Activated naive CD4-positive, alpha-beta T cell treated with anti-CD3 and anti-CD28 coated beads, Interleukin-2, amount 10 ng/mL, durations not matched to agents 7 days and 5 days (primary cell): ENCODE data around the gene XKR8.

ENCODE experiments used
- CTCF ChIA-PET: fragments of 350-600 bp; sonication (Branson Sonifier 250); formaldehyde crosslinking; loops from one replicate; lab custom pipeline; 2021; ENCODE audit warnings: antibody characterized with exemption; lab: Charles Lee
- DNase-seq: peaks from one replicate; pipeline ENCODE4 v3.0.0-alpha.2; 2020
- H3K27ac Mint-ChIP-seq: one replicate; pipeline ENCODE4 v1.8.0; 2021; ENCODE audit warnings: mild to moderate bottlenecking, moderate library complexity, mixed read lengths
- H3K27me3 Mint-ChIP-seq: one replicate; pipeline ENCODE4 v1.8.0; 2021; ENCODE audit warnings: mild to moderate bottlenecking, mixed read lengths
- H3K36me3 Mint-ChIP-seq: one replicate; pipeline ENCODE4 v1.8.0; 2021; ENCODE audit warnings: mixed read lengths
- H3K4me1 Mint-ChIP-seq: one replicate; pipeline ENCODE4 v1.8.0; 2021; ENCODE audit warnings: mixed read lengths
- H3K4me3 Mint-ChIP-seq: one replicate; pipeline ENCODE4 v1.8.0; 2021; ENCODE audit warnings: mild to moderate bottlenecking, moderate library complexity, mixed read lengths
- H3K9me3 Mint-ChIP-seq: one replicate; pipeline ENCODE4 v1.8.0; 2021; ENCODE audit warnings: mixed read lengths

Gene XKR8

DNA sequence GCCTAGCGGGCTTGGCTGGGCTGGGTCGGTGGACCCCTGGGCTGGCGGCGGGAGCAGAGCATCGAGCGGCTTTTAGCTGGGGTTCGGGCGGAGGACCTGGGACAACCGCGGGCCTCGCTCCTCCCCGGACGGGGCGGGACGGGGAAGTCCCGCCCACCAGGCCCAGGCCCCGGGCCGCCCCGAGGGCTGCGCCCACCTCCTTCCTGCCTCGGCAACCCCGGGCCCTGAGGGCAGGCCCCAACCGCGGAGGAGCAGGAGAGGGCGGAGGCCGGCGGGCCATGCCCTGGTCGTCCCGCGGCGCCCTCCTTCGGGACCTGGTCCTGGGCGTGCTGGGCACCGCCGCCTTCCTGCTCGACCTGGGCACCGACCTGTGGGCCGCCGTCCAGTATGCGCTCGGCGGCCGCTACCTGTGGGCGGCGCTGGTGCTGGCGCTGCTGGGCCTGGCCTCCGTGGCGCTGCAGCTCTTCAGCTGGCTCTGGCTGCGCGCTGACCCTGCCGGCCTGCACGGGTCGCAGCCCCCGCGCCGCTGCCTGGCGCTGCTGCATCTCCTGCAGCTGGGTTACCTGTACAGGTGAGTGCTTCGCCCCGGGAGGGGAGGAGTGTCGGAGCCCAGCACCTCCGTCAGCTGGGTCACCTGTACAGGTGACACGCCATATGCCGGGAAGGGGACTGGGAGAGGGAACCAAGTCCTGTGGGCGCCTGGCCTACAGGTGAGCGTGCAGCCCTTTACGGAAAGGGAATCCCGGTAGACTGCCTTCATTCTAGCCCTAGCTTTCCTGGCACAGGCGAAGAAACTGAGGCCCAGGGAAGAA lies at the start of gene XKR8:
TSS of gene XKR8 (plus strand) at position 182 of the 812 bp plus-strand sequence. CDS start at position 279, 97 bp downstream.
- peaks cover 11% of the 10 kb centered on the region for H3K36me3 Mint-ChIP-seq
- CTCF ChIA-PET, result interaction anchor here (0.7 to 1.0 kb wide), 3 partner anchors 19 to 104 kb away, joined by 3 read pairs; no protein-coding TSS in a partner anchor
- peak; percentile 90 for DNase-seq
- H3K4me3 Mint-ChIP-seq, result peak within 1 kb of the TSS; percentile 79
- peak within 1 kb of the TSS; percentile 88 for H3K27ac Mint-ChIP-seq
- no peaks in the 10 kb centered on the region for H3K9me3 Mint-ChIP-seq
- H3K27me3 Mint-ChIP-seq, result peaks cover 20% of the 10 kb centered on the region
- peaks cover 35% of the 10 kb centered on the region for H3K4me1 Mint-ChIP-seq

DNA sequence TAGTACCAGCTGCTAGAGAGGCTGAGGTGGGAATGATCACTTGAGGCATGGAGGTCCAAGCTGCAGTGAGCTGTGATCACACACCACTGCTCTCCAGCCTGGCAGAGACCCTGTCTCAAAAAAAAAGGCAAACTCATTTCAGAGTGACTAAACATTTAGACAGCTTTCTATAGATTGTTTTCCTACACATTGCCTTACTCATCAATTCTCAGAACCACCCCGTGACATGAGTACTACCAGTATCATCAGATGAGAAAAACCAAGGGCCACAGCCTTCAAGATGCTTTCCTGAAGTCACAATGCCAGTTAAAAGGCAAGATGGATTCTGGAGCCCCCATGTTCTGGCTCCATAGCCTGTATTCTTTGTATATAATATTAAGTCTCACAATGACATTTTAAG lies 47.3 kb upstream of the XKR8 start:
- H3K4me1 Mint-ChIP-seq, result peaks cover 29% of the 10 kb centered on the region
- H3K4me3 Mint-ChIP-seq, result peak overlapping the region; percentile 100
- CTCF ChIA-PET, result no interaction called here
- peaks cover 34% of the 10 kb centered on the region for H3K36me3 Mint-ChIP-seq
- H3K9me3 Mint-ChIP-seq, result peaks cover 6% of the 10 kb centered on the region
- DNase-seq, result no peak
- peak overlapping the region; percentile 75 for H3K27ac Mint-ChIP-seq
- H3K27me3 Mint-ChIP-seq, result peaks cover 13% of the 10 kb centered on the region

- H3K4me1 Mint-ChIP-seq, result peaks cover 29% of the 10 kb centered on the region
- H3K27me3 Mint-ChIP-seq, result peaks cover 30% of the 10 kb centered on the region
- H3K9me3 Mint-ChIP-seq, result peaks cover 6% of the 10 kb centered on the region
- H3K4me3 Mint-ChIP-seq, result peak overlapping the region; percentile 100
- H3K27ac Mint-ChIP-seq, result peak overlapping the region; percentile 96
- H3K36me3 Mint-ChIP-seq, result peaks cover 19% of the 10 kb centered on the region
- CTCF ChIA-PET, result no interaction called here
- no peak for DNase-seq
Observed at GRCh38 chr1:27915082-27915575, 44.6 kb upstream of the XKR8 start.

GRCh38 chr1:27922272-27922671 lies 37.5 kb upstream of the XKR8 start:
- Mint-ChIP-seq H3K27ac (no peak overlapping the region), H3K4me3 (no peak overlapping the region), H3K36me3 (no peaks in the 10 kb centered on the region), H3K27me3 (peaks cover 24% of the 10 kb centered on the region), H3K4me1 (no peaks in the 10 kb centered on the region), H3K9me3 (no peaks in the 10 kb centered on the region)
- CTCF ChIA-PET, result no interaction called here
- no peak for DNase-seq

- no peaks in the 10 kb centered on the region for H3K9me3 Mint-ChIP-seq
- no peak overlapping the region for H3K27ac Mint-ChIP-seq
- no peak for DNase-seq
- H3K27me3 Mint-ChIP-seq, result peaks cover 13% of the 10 kb centered on the region
- peaks cover 28% of the 10 kb centered on the region for H3K4me1 Mint-ChIP-seq
- CTCF ChIA-PET, result interaction anchor here (0.9 to 2.7 kb wide), 3 partner anchors 9 to 48 kb away, joined by 3 to 9 read pairs (median 3); no protein-coding TSS in a partner anchor
- H3K4me3 Mint-ChIP-seq, result no peak overlapping the region
- no peaks in the 10 kb centered on the region for H3K36me3 Mint-ChIP-seq
Observed at GRCh38 chr1:27928216-27928954, 31.4 kb upstream of the XKR8 start.

DNA sequence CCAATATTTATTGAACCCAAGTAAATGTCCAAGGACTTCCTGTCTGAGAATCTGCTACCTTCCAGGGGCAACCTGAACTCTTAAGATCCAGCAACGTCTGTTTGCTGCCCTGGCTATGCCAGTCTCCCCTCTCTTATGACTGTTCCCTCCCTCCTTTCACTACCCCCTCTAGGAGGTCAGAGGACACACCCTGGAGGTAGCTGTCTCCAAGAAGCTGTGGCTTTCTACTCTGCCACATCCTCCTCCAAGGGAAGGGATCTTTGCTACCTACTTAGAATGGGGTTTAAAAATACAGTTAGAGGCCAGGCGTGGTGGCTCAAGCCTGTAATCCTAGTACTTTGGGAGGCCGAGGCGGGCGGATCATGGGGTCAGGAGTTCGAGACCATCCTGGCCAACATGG lies 28.6 kb upstream of the XKR8 start:
- CTCF ChIA-PET, result interaction anchor here (1.9 kb wide), 1 partner anchor 9 kb away, joined by 6 read pairs; no protein-coding TSS in a partner anchor
- peaks cover 37% of the 10 kb centered on the region for H3K27me3 Mint-ChIP-seq
- peak overlapping the region; percentile 65 for H3K27ac Mint-ChIP-seq
- peaks cover 45% of the 10 kb centered on the region for H3K4me1 Mint-ChIP-seq
- no peaks in the 10 kb centered on the region for H3K36me3 Mint-ChIP-seq
- peak; percentile 31 for DNase-seq
- no peaks in the 10 kb centered on the region for H3K9me3 Mint-ChIP-seq
- no peak overlapping the region for H3K4me3 Mint-ChIP-seq

GRCh38 chr1:27931759-27932158 lies 28.0 kb upstream of the XKR8 start:
- Mint-ChIP-seq H3K9me3 (no peaks in the 10 kb centered on the region), H3K27ac (peak overlapping the region; percentile 65), H3K4me1 (peaks cover 45% of the 10 kb centered on the region), H3K4me3 (no peak overlapping the region), H3K36me3 (no peaks in the 10 kb centered on the region), H3K27me3 (peaks cover 43% of the 10 kb centered on the region)
- CTCF ChIA-PET, result interaction anchor here (1.9 kb wide), 1 partner anchor 9 kb away, joined by 6 read pairs; no protein-coding TSS in a partner anchor
- no peak for DNase-seq

DNA sequence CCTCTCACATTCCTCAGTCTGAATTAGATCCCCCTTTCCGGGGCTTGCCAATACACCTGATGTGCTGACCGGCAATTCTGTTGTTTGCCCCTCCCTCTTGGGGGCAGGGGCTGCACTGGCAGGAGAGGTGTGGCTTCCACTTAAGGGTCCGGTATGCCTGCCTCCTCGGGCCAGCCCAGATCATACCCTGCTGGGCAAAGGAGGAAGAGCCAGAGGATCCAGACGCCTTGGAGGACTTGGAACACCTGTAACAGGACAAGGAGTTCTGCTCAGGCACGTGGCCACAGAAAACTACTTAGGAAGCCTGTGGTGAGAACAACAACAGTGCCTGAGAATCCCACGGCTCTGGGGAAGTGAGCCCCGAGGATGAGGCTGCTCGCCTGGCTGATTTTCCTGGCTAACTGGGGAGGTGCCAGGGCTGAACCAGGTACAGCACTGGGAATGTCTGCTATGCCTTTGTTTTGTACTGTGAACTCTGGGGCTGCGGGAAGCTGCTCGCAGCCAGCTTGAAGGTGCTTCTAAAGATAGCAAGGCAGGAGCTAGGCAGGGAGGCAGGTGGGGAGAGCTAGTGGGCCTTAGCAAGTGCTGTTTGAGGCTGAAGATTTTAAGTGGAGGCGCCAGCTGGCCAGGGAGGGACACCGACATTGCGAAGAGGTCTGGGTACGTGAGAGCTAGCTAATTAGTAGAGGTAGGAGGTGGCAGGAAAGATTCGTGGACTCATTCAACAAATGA lies 24.8 kb upstream of the XKR8 start, which contains the start of gene SMPDL3B:
TSS of gene SMPDL3B (plus strand) at position 183 of the 732 bp plus-strand sequence. CDS start at position 367, 184 bp downstream.
- no peaks in the 10 kb centered on the region for H3K9me3 Mint-ChIP-seq
- H3K36me3 Mint-ChIP-seq, result no peaks in the 10 kb centered on the region
- H3K4me3 Mint-ChIP-seq, result peak within 1 kb of the TSS; percentile 1
- peaks cover 54% of the 10 kb centered on the region for H3K27me3 Mint-ChIP-seq
- DNase-seq, result no peak
- CTCF ChIA-PET, result interaction anchor here (0.6 to 1.1 kb wide), 4 partner anchors 10 to 176 kb away, joined by 3 read pairs; partner anchors contain the start of gene EYA3
- H3K27ac Mint-ChIP-seq, result no peak within 1 kb of the TSS
- peaks cover 53% of the 10 kb centered on the region for H3K4me1 Mint-ChIP-seq

- Mint-ChIP-seq H3K4me1 (peaks cover 56% of the 10 kb centered on the region), H3K36me3 (no peaks in the 10 kb centered on the region), H3K27me3 (peaks cover 54% of the 10 kb centered on the region), H3K4me3 (no peak overlapping the region), H3K27ac (no peak overlapping the region), H3K9me3 (no peaks in the 10 kb centered on the region)
- CTCF ChIA-PET, result interaction anchor here (1.0 to 1.1 kb wide), 2 partner anchors 10 to 152 kb away, joined by 3 read pairs; partner anchors contain the start of gene EYA3
- no peak for DNase-seq
Observed at GRCh38 chr1:27935721-27936120, 24.1 kb upstream of the XKR8 start.

DNA sequence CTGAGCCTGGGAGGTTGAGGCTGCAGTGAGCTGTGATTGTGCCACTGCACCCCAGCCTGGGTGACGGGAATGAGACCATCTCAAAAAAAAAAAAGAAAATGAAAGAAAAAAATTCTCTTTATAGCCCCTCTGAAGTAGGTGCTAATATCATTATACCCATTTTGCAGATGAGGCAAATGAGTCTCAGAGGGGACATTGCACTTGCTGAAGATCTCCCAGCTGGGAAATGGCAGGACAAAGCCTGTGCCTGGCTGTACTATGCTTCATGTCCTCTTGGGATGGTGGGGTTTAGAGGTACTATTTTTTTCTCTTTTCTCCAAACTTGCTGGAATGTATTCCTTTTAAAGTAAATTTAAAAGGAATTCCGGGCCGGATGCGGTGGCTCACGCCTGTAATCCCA lies 23.4 kb upstream of the XKR8 start:
- no peaks in the 10 kb centered on the region for H3K9me3 Mint-ChIP-seq
- H3K4me1 Mint-ChIP-seq, result peaks cover 54% of the 10 kb centered on the region
- H3K27me3 Mint-ChIP-seq, result peaks cover 54% of the 10 kb centered on the region
- no peak for DNase-seq
- no peak overlapping the region for H3K27ac Mint-ChIP-seq
- CTCF ChIA-PET, result interaction anchor here (1.5 kb wide), 1 partner anchor 43 kb away, joined by 5 read pairs; no protein-coding TSS in a partner anchor
- H3K36me3 Mint-ChIP-seq, result no peaks in the 10 kb centered on the region
- no peak overlapping the region for H3K4me3 Mint-ChIP-seq

GRCh38 chr1:27937524-27937836 lies 22.3 kb upstream of the XKR8 start:
- H3K4me3 Mint-ChIP-seq, result no peak overlapping the region
- H3K4me1 Mint-ChIP-seq, result peaks cover 50% of the 10 kb centered on the region
- DNase-seq, result no peak
- no peaks in the 10 kb centered on the region for H3K36me3 Mint-ChIP-seq
- H3K27ac Mint-ChIP-seq, result no peak overlapping the region
- H3K9me3 Mint-ChIP-seq, result no peaks in the 10 kb centered on the region
- CTCF ChIA-PET, result interaction anchor here (1.2 to 1.5 kb wide), 2 partner anchors 14 to 42 kb away, joined by 3 to 5 read pairs; no protein-coding TSS in a partner anchor
- H3K27me3 Mint-ChIP-seq, result peaks cover 48% of the 10 kb centered on the region

- no peak for DNase-seq
- Mint-ChIP-seq H3K9me3 (no peaks in the 10 kb centered on the region), H3K27ac (no peak overlapping the region), H3K36me3 (no peaks in the 10 kb centered on the region), H3K4me1 (peaks cover 58% of the 10 kb centered on the region), H3K27me3 (peaks cover 40% of the 10 kb centered on the region), H3K4me3 (no peak overlapping the region)
- CTCF ChIA-PET, result interaction anchor here (0.6 to 2.4 kb wide), 7 partner anchors 10 to 270 kb away, joined by 3 to 9 read pairs (median 4); no protein-coding TSS in a partner anchor
Observed at GRCh38 chr1:27938488-27938887, 21.3 kb upstream of the XKR8 start.

DNA sequence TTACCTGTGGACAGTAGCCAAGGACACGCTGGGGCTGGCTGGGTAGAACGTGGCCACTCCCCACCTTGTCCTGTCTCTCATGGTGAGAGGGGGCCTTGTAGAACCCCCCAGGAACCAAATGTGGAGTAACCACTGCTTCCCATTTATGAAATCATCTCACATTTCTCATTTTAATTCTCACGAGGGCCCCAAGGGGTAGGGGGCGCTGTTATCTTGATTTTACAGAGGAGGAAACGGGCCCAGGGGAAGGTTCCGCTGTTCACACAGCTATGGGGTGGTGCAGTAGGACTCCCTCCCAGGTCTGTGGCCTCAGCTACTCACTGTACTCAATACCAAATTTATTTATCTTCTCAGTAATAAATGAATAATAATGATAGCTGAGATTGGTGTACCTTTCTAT lies 19.5 kb upstream of the XKR8 start:
- H3K36me3 Mint-ChIP-seq, result no peaks in the 10 kb centered on the region
- peaks cover 25% of the 10 kb centered on the region for H3K27me3 Mint-ChIP-seq
- H3K4me3 Mint-ChIP-seq, result no peak overlapping the region
- CTCF ChIA-PET, result interaction anchor here (0.7 to 3.4 kb wide), 18 partner anchors 8 to 268 kb away, joined by 3 to 35 read pairs (median 3); no protein-coding TSS in a partner anchor
- H3K9me3 Mint-ChIP-seq, result no peaks in the 10 kb centered on the region
- H3K4me1 Mint-ChIP-seq, result peaks cover 63% of the 10 kb centered on the region
- no peak overlapping the region for H3K27ac Mint-ChIP-seq
- DNase-seq, result peak; percentile 84
